K562 treated with DMSO at 1 percent for 12 hours (cell line): ENCODE results near the gene ISM1. TPM values are rescaled to one million over a fixed set of nuclear protein-coding genes. Genes with fewer than 3 reads are reported as not detected.

ENCODE experiments used
- total RNA-seq: library from RNA; unstranded; fragments of 300-600 nt; gene quantifications from 2 replicates; pipeline ENCODE4 v1.2.3, GENCODE V29; 2022; ENCODE audit not compliant: insufficient read depth

Gene ISM1
- not detected in 2 replicates for total RNA-seq

GRCh38 chr20:13220904-13221297 is at the start of gene ISM1:
Gene ISM1, plus strand, starts transcription at chr20:13221274. Its CDS starts 503 bp downstream, at chr20:13221777.

Other genes with a start within 250 kb of the ISM1 start
- not detected in 2 replicates for gene SPTLC3, start 212.3 kb upstream of the ISM1 start, total RNA-seq